IPS-20b (cell line): ENCODE data around the gene DNASE2.
A peak's percentile ranks its signal among the peaks of the same experiment; 100 is the strongest.

Source experiments
- H3K27ac ChIP-seq: one replicate; pipeline ENCODE4 v1.5.1; 2013; ENCODE audit warnings: low read length
- H3K27me3 ChIP-seq: 2 replicates; pipeline ENCODE4 v1.6.1; 2013; ENCODE audit warnings: mild to moderate bottlenecking, low read length, inconsistent platforms; ENCODE audit not compliant: insufficient read depth
- H3K36me3 ChIP-seq: 2 replicates; pipeline ENCODE4 v1.6.1; 2013; ENCODE audit warnings: low read depth, mild to moderate bottlenecking, inconsistent platforms, low read length, moderate library complexity; ENCODE audit not compliant: insufficient read depth
- H3K4me1 ChIP-seq: 2 replicates; pipeline ENCODE4 v1.6.1; 2013; ENCODE audit warnings: mild to moderate bottlenecking, control low read depth, inconsistent platforms, low read length, moderate library complexity; ENCODE audit not compliant: insufficient read depth
- H3K4me3 ChIP-seq: 2 replicates; pipeline ENCODE4 v1.5.1; 2013; ENCODE audit warnings: mild to moderate bottlenecking, low read length, inconsistent platforms
- H3K9ac ChIP-seq: 2 replicates; pipeline ENCODE4 v1.6.1; 2013; ENCODE audit warnings: low read depth, mild to moderate bottlenecking, inconsistent platforms, low read length, moderate library complexity
- H3K9me3 ChIP-seq: 2 replicates; pipeline ENCODE4 v1.6.1; 2013; ENCODE audit warnings: mild to moderate bottlenecking, low read depth, low read length, inconsistent platforms; ENCODE audit not compliant: insufficient read depth

The DNASE2 gene

GRCh38 chr19:12871681-12872080 is 9.6 kb downstream of the DNASE2 start:
- Histone ChIP-seq H3K27ac (no peak overlapping the region), H3K27me3 (no peaks in the 10 kb centered on the region), H3K4me3 (no peak overlapping the region), H3K9me3 (0 out of 2 replicates have a peak, but pooled peaks cover 4% of the 10 kb centered on the region), H3K36me3 (peaks cover 4% of the 10 kb centered on the region), H3K4me1 (peaks cover under 1% of the 10 kb centered on the region), H3K9ac (no peak overlapping the region)

GRCh38 chr19:12868540-12869112 is 12.6 kb downstream of the DNASE2 start:
- Histone ChIP-seq H3K27ac (no peak overlapping the region), H3K9me3 (0 out of 2 replicates have a peak, but pooled peaks cover 4% of the 10 kb centered on the region), H3K27me3 (no peaks in the 10 kb centered on the region), H3K4me1 (peaks cover 10% of the 10 kb centered on the region), H3K9ac (no peak overlapping the region), H3K36me3 (peaks cover 4% of the 10 kb centered on the region), H3K4me3 (no peak overlapping the region)

GRCh38 chr19:12867120-12868099 is 13.8 kb downstream of the DNASE2 start:
- peak overlapping the region; percentile 71; the same call in 1 of the 2 replicates for H3K9ac ChIP-seq
- H3K36me3 ChIP-seq = peaks cover 4% of the 10 kb centered on the region
- no peaks in the 10 kb centered on the region for H3K9me3 ChIP-seq
- H3K27ac ChIP-seq = no peak overlapping the region
- H3K4me3 ChIP-seq = peak overlapping the region; percentile 68
- no peaks in the 10 kb centered on the region; the same call in 1 of the 2 replicates for H3K27me3 ChIP-seq
- H3K4me1 ChIP-seq = peaks cover 10% of the 10 kb centered on the region

GRCh38 chr19:12866416-12867119 is 14.7 kb downstream of the DNASE2 start:
- H3K36me3 ChIP-seq = peaks cover 4% of the 10 kb centered on the region
- H3K9me3 ChIP-seq = no peaks in the 10 kb centered on the region
- H3K9ac ChIP-seq = no peak overlapping the region
- peaks cover 10% of the 10 kb centered on the region for H3K4me1 ChIP-seq
- H3K4me3 ChIP-seq = no peak overlapping the region
- H3K27me3 ChIP-seq = no peaks in the 10 kb centered on the region; the same call in 1 of the 2 replicates
- no peak overlapping the region for H3K27ac ChIP-seq

- no peaks in the 10 kb centered on the region for H3K9me3 ChIP-seq
- H3K4me1 ChIP-seq = peaks cover 10% of the 10 kb centered on the region
- H3K4me3 ChIP-seq = no peak overlapping the region
- no peaks in the 10 kb centered on the region; the same call in 1 of the 2 replicates for H3K27me3 ChIP-seq
- no peak overlapping the region for H3K9ac ChIP-seq
- no peak overlapping the region for H3K27ac ChIP-seq
- H3K36me3 ChIP-seq = peaks cover 5% of the 10 kb centered on the region
Measured at GRCh38 chr19:12865746-12866415, 15.4 kb downstream of the DNASE2 start.

- Histone ChIP-seq H3K9me3 (no peaks in the 10 kb centered on the region), H3K36me3 (peaks cover 10% of the 10 kb centered on the region), H3K4me3 (no peak overlapping the region), H3K27ac (no peak overlapping the region), H3K4me1 (peaks cover 10% of the 10 kb centered on the region), H3K27me3 (no peaks in the 10 kb centered on the region; the same call in 1 of the 2 replicates), H3K9ac (no peak overlapping the region)
Measured at GRCh38 chr19:12864721-12865715, 16.2 kb downstream of the DNASE2 start.

GRCh38 chr19:12864143-12864542 is 17.1 kb downstream of the DNASE2 start:
- Histone ChIP-seq H3K4me1 (peaks cover 10% of the 10 kb centered on the region), H3K9ac (no peak overlapping the region), H3K27me3 (no peaks in the 10 kb centered on the region; the same call in 1 of the 2 replicates), H3K9me3 (no peaks in the 10 kb centered on the region), H3K4me3 (no peak overlapping the region), H3K36me3 (peaks cover 9% of the 10 kb centered on the region), H3K27ac (no peak overlapping the region)

GRCh38 chr19:12859546-12859945 is 21.7 kb downstream of the DNASE2 start:
- no peaks in the 10 kb centered on the region; the same call in 1 of the 2 replicates for H3K27me3 ChIP-seq
- no peaks in the 10 kb centered on the region for H3K9me3 ChIP-seq
- H3K27ac ChIP-seq = no peak overlapping the region
- H3K36me3 ChIP-seq = peaks cover 18% of the 10 kb centered on the region; the same call in 1 of the 2 replicates
- H3K9ac ChIP-seq = no peak overlapping the region
- no peaks in the 10 kb centered on the region for H3K4me1 ChIP-seq
- no peak overlapping the region for H3K4me3 ChIP-seq

- Histone ChIP-seq H3K9ac (no peak overlapping the region), H3K36me3 (peaks cover 21% of the 10 kb centered on the region; the same call in 1 of the 2 replicates), H3K27me3 (no peaks in the 10 kb centered on the region; the same call in 1 of the 2 replicates), H3K27ac (no peak overlapping the region), H3K9me3 (no peaks in the 10 kb centered on the region), H3K4me1 (no peaks in the 10 kb centered on the region), H3K4me3 (no peak overlapping the region)
Measured at GRCh38 chr19:12858041-12858928, 23.0 kb downstream of the DNASE2 start.
